Measurements from ENCODE around the gene OGFR.

OGFR gene

DNA sequence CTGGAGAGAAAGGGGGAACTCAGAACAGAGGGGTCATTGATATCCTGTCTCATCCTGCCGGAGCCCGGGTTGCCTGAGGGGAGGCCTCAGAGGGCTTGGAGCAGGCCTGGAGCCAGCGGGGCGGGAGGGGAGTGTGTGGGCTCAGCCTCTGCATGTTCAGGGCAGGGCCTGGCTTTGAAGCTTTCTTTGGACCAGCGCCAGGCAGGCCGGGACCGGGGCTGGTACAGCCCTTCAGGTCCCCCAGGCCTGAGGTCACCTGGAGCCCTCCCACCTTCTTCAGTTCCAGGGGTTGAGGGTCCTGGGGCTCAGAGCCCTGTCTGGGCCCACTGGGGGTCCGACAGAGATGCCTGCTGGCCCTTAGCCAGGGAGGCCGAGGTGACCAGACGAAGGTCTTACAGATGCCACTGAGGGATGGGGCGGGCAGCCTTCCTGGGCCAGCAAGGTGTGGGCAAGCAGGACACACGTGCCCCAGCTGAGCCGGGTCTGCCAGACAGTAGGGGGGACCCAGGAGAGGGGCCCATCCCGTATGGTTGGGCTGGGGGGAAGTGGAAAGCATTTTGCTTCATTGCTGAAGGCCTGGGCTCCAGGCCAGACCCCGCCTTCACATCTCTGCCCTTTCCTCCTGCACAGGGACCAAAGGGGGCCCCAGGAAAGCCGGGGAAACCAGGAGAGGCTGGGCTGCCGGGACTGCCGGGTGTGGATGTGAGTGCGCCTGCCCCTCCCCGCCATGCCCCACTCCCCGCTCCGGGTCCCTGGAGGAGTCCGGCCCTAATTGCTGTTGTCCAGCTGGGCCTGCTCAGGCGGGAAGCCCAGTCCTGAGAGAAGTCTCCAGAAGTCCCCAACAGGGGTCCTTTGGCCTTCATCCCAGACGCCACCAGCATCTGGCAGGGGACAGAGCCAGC, 14.2 kb downstream of the OGFR start (continued):
- no peak for TF ChIP-seq ZBTB11 (tag by site-specific recombination; conservative IDR thresholded peaks at IDR 0.05; ENCODE audit: low read depth)
- no peak for TF ChIP-seq ZNF571 (tag by site-specific recombination; IDR thresholded peaks at IDR 0.05)
- TF ChIP-seq, protein P1, sequence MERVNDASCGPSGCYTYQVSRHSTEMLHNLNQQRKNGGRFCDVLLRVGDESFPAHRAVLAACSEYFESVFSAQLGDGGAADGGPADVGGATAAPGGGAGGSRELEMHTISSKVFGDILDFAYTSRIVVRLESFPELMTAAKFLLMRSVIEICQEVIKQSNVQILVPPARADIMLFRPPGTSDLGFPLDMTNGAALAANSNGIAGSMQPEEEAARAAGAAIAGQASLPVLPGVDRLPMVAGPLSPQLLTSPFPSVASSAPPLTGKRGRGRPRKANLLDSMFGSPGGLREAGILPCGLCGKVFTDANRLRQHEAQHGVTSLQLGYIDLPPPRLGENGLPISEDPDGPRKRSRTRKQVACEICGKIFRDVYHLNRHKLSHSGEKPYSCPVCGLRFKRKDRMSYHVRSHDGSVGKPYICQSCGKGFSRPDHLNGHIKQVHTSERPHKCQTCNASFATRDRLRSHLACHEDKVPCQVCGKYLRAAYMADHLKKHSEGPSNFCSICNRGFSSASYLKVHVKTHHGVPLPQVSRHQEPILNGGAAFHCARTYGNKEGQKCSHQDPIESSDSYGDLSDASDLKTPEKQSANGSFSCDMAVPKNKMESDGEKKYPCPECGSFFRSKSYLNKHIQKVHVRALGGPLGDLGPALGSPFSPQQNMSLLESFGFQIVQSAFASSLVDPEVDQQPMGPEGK (tag by site-specific recombination; IDR thresholded peaks at IDR 0.05), result peak; percentile 81
- TF ChIP-seq HOXD13 (CRISPR knock-in tag; IDR thresholded peaks at IDR 0.05; ENCODE audit: borderline replicate concordance), result no peak
- TF ChIP-seq ZNF398 (tag by site-specific recombination; IDR thresholded peaks at IDR 0.05), result peak; percentile 53; the same call in 1 of the 2 replicates
- peak; percentile 83 for TF ChIP-seq ZFHX2 (tag by site-specific recombination; conservative IDR thresholded peaks at IDR 0.05)
- TF ChIP-seq SP2 (tag by site-specific recombination; IDR thresholded peaks at IDR 0.05), result peak; percentile 37; the same call in 1 of the 2 replicates
- TF ChIP-seq ZNF16 (tag by site-specific recombination; IDR thresholded peaks at IDR 0.05; ENCODE audit: low read depth), result no peak
- TF ChIP-seq ZFP69B (tag by site-specific recombination; IDR thresholded peaks at IDR 0.05), result peak; percentile 73
- no peak for TF ChIP-seq SETDB1 (IDR thresholded peaks at IDR 0.05; ENCODE audit: insufficient read length, low read length)
- TF ChIP-seq ZNF561 (tag by site-specific recombination; IDR thresholded peaks at IDR 0.05; ENCODE audit: borderline replicate concordance), result no peak
- no peak for TF ChIP-seq ZNF292 (tag by site-specific recombination; IDR thresholded peaks at IDR 0.05; ENCODE audit: borderline replicate concordance, low read depth)
- TF ChIP-seq YY1 (tag by site-specific recombination; IDR thresholded peaks at IDR 0.05), result no peak
- no peak for TF ChIP-seq ZNF24 (tag by site-specific recombination; IDR thresholded peaks at IDR 0.05)
- TF ChIP-seq, protein P2, sequence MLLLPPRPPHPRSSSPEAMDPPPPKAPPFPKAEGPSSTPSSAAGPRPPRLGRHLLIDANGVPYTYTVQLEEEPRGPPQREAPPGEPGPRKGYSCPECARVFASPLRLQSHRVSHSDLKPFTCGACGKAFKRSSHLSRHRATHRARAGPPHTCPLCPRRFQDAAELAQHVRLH (tag by site-specific recombination; IDR thresholded peaks at IDR 0.05), result no peak
- peak; percentile 47; the same call in 1 of the 2 replicates for TF ChIP-seq KLF16 (tag by site-specific recombination; IDR thresholded peaks at IDR 0.05)
- TF ChIP-seq ZNF830 (tag by site-specific recombination; IDR thresholded peaks at IDR 0.05; ENCODE audit: low read depth), result no peak
- TF ChIP-seq ZNF701 (tag by site-specific recombination; IDR thresholded peaks at IDR 0.05), result no peak
- TF ChIP-seq ZNF558 (tag by site-specific recombination; IDR thresholded peaks at IDR 0.05), result no peak
- no peak for TF ChIP-seq ZNF248 (tag by site-specific recombination; IDR thresholded peaks at IDR 0.05)
- peak; percentile 61 for TF ChIP-seq WT1 (tag by site-specific recombination; IDR thresholded peaks at IDR 0.05)
- no peak for TF ChIP-seq ZSCAN23 (tag by site-specific recombination; IDR thresholded peaks at IDR 0.05)
- TF ChIP-seq PRDM1 (tag by site-specific recombination; IDR thresholded peaks at IDR 0.05), result no peak
- TF ChIP-seq ZNF138 (tag by site-specific recombination; IDR thresholded peaks at IDR 0.05; ENCODE audit: borderline replicate concordance), result no peak
- TF ChIP-seq GLIS2 (tag by site-specific recombination; IDR thresholded peaks at IDR 0.05), result peak; percentile 64
- no peak for TF ChIP-seq ZNF394 (tag by site-specific recombination; IDR thresholded peaks at IDR 0.05; ENCODE audit: borderline replicate concordance)
- TF ChIP-seq KLF9 (tag by site-specific recombination; IDR thresholded peaks at IDR 0.05; ENCODE audit: low read depth), result 0 out of 2 replicates have a peak, but pooled peaks have one; percentile 11
- peak; percentile 20 for TF ChIP-seq ZBTB26 (tag by site-specific recombination; optimal IDR thresholded peaks at IDR 0.05)
- TF ChIP-seq ZNF555 (tag by site-specific recombination; conservative IDR thresholded peaks at IDR 0.05), result no peak
- no peak for TF ChIP-seq ZNF112 (tag by site-specific recombination; IDR thresholded peaks at IDR 0.05)
